ENCODE results near the gene SIX2.

The SIX2 gene

DNA sequence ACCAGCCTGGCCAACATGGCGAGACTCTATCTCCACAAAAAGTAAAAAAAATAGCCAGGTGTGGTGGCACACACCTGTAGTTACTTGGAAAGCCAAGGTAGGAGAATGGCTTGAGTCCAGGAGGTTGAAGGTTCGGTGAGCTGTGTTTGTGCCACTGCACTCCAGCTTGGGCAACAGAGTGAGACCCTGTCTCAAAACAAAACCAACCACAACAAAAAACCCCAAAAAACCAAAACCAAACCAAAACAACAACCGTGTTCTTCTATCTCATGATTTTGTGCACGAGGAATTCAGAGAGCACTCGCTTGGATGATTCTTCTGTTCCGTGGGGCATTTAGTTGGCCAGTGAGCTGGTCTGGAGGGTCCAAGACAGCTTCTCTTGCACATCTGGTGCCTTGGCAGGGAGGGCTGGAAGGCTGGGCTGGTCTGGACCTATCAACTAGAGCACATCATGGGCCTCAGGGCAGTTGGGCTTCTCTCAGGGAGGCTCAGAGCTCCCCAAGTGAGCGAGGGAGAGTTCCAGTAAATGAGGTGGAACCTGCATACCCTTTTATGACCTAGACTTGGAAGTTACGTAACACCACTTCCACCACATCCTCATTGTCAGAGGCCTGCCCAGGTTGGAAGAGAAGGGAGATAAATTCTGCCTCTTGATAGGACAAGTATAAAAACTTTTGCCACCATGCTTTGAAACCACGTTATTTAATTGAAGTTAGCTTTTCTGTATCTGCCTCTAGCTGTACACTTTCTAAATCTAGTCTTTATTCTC lies 25.2 kb downstream of the SIX2 start:
- no peak for DNase-seq (ENCODE audit: extremely low read depth, low read depth)
- TF ChIP-seq, protein P1, sequence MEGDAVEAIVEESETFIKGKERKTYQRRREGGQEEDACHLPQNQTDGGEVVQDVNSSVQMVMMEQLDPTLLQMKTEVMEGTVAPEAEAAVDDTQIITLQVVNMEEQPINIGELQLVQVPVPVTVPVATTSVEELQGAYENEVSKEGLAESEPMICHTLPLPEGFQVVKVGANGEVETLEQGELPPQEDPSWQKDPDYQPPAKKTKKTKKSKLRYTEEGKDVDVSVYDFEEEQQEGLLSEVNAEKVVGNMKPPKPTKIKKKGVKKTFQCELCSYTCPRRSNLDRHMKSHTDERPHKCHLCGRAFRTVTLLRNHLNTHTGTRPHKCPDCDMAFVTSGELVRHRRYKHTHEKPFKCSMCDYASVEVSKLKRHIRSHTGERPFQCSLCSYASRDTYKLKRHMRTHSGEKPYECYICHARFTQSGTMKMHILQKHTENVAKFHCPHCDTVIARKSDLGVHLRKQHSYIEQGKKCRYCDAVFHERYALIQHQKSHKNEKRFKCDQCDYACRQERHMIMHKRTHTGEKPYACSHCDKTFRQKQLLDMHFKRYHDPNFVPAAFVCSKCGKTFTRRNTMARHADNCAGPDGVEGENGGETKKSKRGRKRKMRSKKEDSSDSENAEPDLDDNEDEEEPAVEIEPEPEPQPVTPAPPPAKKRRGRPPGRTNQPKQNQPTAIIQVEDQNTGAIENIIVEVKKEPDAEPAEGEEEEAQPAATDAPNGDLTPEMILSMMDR (IDR thresholded peaks at IDR 0.05; ENCODE audit: low read depth, low read length) = no peak

DNA sequence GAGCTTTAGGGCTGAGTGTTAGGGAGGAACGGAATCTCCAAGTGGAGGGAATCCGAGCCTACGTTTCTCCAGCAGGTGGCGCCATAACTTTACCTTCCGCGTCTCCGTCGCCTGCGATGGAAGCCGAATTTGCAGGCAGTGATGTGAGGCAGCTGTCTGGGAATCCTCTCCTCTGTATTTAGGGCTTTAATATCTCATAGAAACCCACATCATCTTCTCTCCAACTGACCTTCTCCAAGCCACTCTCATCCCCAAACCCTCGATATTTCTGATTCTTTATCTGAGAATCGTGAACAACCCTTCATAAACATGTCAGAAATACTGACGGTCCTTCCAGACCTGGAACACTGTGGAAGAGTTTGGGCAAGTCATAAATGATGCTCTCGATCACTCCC lies 27.5 kb downstream of the SIX2 start:
- peak; percentile 50 for DNase-seq (ENCODE audit: extremely low read depth, low read depth)
- TF ChIP-seq, protein P1 (IDR thresholded peaks at IDR 0.05; ENCODE audit: low read depth, low read length) = peak; percentile 86

DNA sequence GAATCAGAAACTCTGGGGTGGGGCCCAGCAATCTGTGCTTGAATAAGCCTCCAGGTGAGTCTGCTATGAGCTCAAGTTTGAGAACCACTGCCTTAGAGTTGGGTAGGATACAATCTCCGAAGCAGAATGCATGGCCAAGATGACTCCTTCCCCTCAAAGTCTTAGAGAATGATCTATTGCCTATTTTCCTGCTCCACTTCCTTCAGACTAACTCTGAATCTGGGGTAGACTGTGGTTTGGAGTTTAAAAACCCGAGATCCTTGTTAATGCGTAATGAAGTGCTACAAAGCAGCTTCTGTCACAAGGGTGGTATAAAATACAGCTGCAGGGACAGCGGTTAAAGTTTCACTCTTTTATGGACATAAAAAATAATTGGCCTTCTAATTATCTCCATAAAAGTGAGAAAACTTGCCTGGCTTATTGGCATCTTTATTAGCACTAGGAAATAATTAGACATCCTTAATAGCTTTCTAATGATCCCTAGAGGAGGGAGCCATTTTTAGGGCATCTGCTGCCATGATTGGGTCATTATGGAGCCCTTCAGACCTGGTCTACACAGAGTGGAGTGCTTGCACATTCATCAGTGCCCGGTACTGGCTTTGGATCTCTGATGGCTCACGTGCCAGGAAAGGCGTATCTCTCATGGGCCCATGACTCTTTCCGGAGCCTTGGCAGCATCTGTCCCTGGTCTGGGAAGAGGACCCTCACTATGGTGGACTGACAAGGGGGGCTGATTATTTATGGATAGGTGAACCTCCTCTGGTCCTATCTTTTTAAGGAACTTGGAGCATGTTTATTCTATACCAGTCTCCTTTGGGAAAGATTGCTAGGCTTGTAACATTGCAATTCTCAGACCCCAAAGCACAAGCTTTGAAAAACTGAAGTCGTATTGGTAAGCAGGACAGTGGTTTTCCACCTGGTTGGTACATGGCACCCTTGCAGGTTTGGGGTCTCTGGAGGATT lies 28.2 kb downstream of the SIX2 start:
- TF ChIP-seq, protein P1 (IDR thresholded peaks at IDR 0.05; ENCODE audit: low read depth, low read length) = no peak
- DNase-seq (ENCODE audit: extremely low read depth, low read depth) = no peak

DNA sequence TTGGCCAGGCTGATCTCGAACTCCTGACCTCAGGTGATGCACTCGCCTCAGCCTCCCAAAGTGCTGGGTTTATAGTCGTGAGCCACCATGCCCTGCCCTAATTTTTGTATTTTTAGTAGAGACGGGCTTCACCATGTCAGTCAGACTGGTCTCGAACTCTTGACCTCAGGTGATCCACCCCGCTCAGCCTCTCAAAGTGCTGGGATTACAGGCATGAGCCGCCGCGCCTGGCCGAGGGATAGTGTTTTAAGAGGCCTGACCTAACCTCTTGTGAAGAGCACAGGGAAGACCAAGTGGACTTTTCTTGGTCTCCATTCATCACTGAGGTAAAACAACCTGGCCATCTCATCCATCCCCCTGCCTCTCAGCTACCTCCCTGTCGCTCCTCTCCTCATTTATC lies 29.7 kb downstream of the SIX2 start:
- TF ChIP-seq, protein P1 (IDR thresholded peaks at IDR 0.05; ENCODE audit: low read depth, low read length) = no peak
- DNase-seq (ENCODE audit: extremely low read depth, low read depth) = no peak

DNA sequence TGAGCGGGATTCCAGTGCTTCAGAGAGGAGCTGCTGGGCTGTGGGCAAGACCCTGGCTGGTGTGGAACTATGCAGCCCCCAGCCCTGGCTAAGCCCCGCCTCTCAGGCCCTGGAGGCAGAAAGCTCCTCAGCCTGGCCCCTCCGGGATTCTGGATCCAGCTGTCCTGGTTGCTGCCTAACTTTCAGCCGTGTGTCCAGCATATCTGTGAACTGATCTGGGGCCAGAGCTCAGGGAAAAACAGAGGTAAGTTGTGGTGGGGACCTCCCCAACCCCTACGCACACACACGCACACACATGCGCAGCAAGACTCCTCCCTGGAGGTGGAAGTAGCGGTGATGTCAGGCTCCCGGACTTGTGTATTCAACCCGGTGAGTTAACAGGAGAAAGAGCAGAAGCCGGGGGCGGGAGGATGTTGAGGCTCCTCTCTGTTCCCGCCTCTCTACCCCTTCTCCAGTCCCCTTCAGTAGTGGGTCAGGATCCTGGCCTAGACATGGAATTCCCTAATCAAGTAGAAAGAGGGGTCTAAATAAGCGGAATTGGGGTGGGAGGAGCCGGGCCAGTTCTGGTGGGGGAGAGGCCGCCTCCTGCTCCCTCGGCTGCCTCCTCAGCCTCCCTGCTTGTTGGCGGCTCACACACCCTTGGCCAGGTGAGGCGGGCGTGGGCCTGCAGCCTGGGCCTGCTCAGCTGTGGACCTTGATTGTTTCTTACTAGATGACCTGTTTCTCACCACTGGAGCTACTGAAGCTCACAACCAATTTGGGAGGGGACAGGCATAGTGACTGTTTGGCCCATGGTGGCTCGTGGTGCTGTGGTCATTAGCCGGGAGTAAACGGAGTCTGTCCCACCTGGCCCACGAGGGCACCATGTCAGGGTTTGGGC lies 33.4 kb downstream of the SIX2 start:
- DNase-seq (ENCODE audit: extremely low read depth, low read depth) = no peak
- TF ChIP-seq, protein P1 (IDR thresholded peaks at IDR 0.05; ENCODE audit: low read depth, low read length) = no peak

DNA sequence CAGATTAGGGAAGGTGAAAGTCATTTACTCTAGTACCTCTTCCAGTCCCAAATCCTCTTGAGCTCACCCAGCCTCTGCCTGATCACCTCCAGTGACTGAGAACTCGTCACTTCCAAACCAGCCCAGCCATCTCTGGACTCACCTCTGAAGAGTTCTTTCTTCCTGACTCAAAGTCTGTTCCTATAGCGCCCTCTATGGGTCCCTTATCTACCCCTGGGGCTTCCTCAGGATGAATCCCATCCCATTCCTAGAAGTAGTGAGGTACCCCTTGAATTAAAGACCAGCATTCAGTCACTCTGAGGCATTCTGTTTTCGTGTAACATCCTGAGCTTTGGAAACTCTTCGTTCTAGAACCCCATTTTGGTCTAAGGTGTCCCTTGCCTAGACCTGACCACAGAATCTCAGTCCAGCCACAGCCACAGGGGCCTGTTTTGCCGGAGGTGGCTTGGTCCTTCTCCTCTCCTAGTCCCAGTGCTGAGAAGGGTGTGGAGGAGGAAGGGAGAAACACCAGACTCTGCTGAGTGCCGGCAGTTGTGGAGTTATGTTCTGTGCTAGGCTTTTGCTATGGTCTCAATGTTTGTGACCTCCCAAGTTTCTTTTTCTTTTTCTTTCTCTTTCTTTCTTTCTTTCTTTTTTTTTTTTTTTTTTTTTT lies 35.1 kb downstream of the SIX2 start:
- TF ChIP-seq, protein P1 (IDR thresholded peaks at IDR 0.05; ENCODE audit: low read depth, low read length) = peak; percentile 68
- no peak for DNase-seq (ENCODE audit: extremely low read depth, low read depth)
